HG02588 (cell line): ENCODE data around the gene TUBA4B.
"Not testable (repeated sequence)": the region's sequence is repeated elsewhere in the genome, so short reads cannot be mapped to it uniquely, and the experiment has no call there.

Experiments
- ATAC-seq: cut with Tn5 transposase; IDR thresholded peaks from one replicate; pipeline ENCODE4 v1.9.1; 2021; ENCODE audit warnings: mild to moderate bottlenecking, moderate library complexity; ENCODE audit not compliant: unreplicated experiment

Gene TUBA4B

GRCh38 chr2:219273937-219274336 is 20.9 kb downstream of the TUBA4B start:
- no peak for ATAC-seq

- no peak for ATAC-seq
Observed at GRCh38 chr2:219274361-219274921, 21.4 kb downstream of the TUBA4B start.

- ATAC-seq: no peak
Observed at GRCh38 chr2:219277703-219278654, 24.9 kb downstream of the TUBA4B start.

- peak; percentile 3 for ATAC-seq
Observed at GRCh38 chr2:219278655-219279150, 25.7 kb downstream of the TUBA4B start.

- ATAC-seq: peak; percentile 81
Observed at GRCh38 chr2:219279151-219279915, 26.3 kb downstream of the TUBA4B start, which contains the start of gene DNAJB2. Gene DNAJB2, plus strand, starts transcription at chr2:219279366. Its CDS starts 468 bp downstream, at chr2:219279834.

GRCh38 chr2:219279916-219280516 is 27.0 kb downstream of the TUBA4B start:
- no peak for ATAC-seq

GRCh38 chr2:219280651-219281050 is 27.6 kb downstream of the TUBA4B start:
- no peak for ATAC-seq

- no peak for ATAC-seq
Observed at GRCh38 chr2:219281588-219281987, 28.5 kb downstream of the TUBA4B start.

- ATAC-seq: no peak
Observed at GRCh38 chr2:219282375-219282774, 29.3 kb downstream of the TUBA4B start.

GRCh38 chr2:219282943-219283581 is 30.0 kb downstream of the TUBA4B start:
- no peak for ATAC-seq

- ATAC-seq: no peak
Observed at GRCh38 chr2:219284501-219285372, 31.7 kb downstream of the TUBA4B start.

GRCh38 chr2:219285373-219285735 is 32.3 kb downstream of the TUBA4B start:
- ATAC-seq: no peak

GRCh38 chr2:219285894-219286425 is 32.9 kb downstream of the TUBA4B start:
- ATAC-seq: no peak

- no peak for ATAC-seq
Observed at GRCh38 chr2:219286436-219287115, 33.5 kb downstream of the TUBA4B start.

GRCh38 chr2:219287116-219287440 is 34.0 kb downstream of the TUBA4B start:
- not testable (repeated sequence) for ATAC-seq

- no peak for ATAC-seq
Observed at GRCh38 chr2:219287580-219288265, 34.7 kb downstream of the TUBA4B start.

GRCh38 chr2:219289195-219289536 is 36.1 kb downstream of the TUBA4B start:
- ATAC-seq: no peak
